Keratinocyte (primary cell): ENCODE data around the gene TTN. TPM values are rescaled to one million over a fixed set of nuclear protein-coding genes. Genes with fewer than 3 reads are reported as not detected.
"Not testable (repeated sequence)": the region's sequence is repeated elsewhere in the genome, so short reads cannot be mapped to it uniquely, and the experiment has no call there.

ENCODE experiments used
- DNase-seq: peaks from one replicate; pipeline ENCODE4 v3.0.0-alpha.2; 2011; ENCODE audit warnings: low read depth, missing footprints, low spot score
- FAIRE-seq: peaks from 2 replicates; lab custom pipeline; 2011; peaks lifted over from hg19 to GRCh38; lab: Jason Lieb, UNC
- H2AFZ ChIP-seq: 2 replicates; pipeline ENCODE4 v1.6.0; 2012; ENCODE audit warnings: low read length, control low read depth, inconsistent platforms; ENCODE audit not compliant: control insufficient read depth
- H3K27ac ChIP-seq: 2 replicates; pipeline ENCODE4 v1.5.1; 2011; ENCODE audit warnings: low read length; ENCODE audit not compliant: control insufficient read depth, insufficient read depth
- H3K27me3 ChIP-seq: 3 replicates; pipeline ENCODE4 v1.6.0; 2011; ENCODE audit warnings: low read length; ENCODE audit not compliant: control insufficient read depth, insufficient read depth; ENCODE audit errors: extremely low read depth
- H3K36me3 ChIP-seq, 2 experiments: 2 replicates in 1 of 2; 3 replicates in 1 of 2; pipeline ENCODE4 v1.5.1; 2011; ENCODE audit warnings: low read length in 2 of 2, mild to moderate bottlenecking in 1 of 2; ENCODE audit not compliant: control insufficient read depth in 2 of 2, insufficient read depth in 2 of 2; ENCODE audit errors: extremely low read depth in 1 of 2
- H3K4me1 ChIP-seq: 3 replicates; pipeline ENCODE4 v1.5.1; 2011; ENCODE audit warnings: low read length; ENCODE audit not compliant: control insufficient read depth, insufficient read depth; ENCODE audit errors: extremely low read depth
- H3K4me2 ChIP-seq: 3 replicates; pipeline ENCODE4 v1.6.0; 2011; ENCODE audit warnings: low read depth, low read length; ENCODE audit not compliant: control insufficient read depth, insufficient read depth; ENCODE audit errors: extremely low read depth
- H3K4me3 ChIP-seq, 3 experiments: fragments of 200-600 bp in 1 of 3; sonication (generic) in 1 of 3; 2 replicates in 2 of 3; 3 replicates in 1 of 3; pipeline ENCODE4 v1.5.1; 2011 to 2016; ENCODE audit warnings: low read length in 3 of 3, mild to moderate bottlenecking in 3 of 3, control low read depth in 2 of 3, inconsistent platforms in 1 of 3, low read depth in 1 of 3, mixed read lengths in 1 of 3, mixed run types in 1 of 3, moderate library complexity in 1 of 3; ENCODE audit not compliant: control insufficient read depth in 2 of 3, insufficient read depth in 2 of 3; ENCODE audit errors: extremely low read depth in 1 of 3
- H3K79me2 ChIP-seq: 2 replicates; pipeline ENCODE4 v1.6.0; 2012; ENCODE audit warnings: low read length; ENCODE audit not compliant: control insufficient read depth, insufficient read depth
- H3K9ac ChIP-seq: 3 replicates; pipeline ENCODE4 v1.6.0; 2011; ENCODE audit warnings: low read length; ENCODE audit not compliant: control insufficient read depth, insufficient read depth; ENCODE audit errors: extremely low read depth
- H3K9me1 ChIP-seq: 3 replicates; pipeline ENCODE4 v1.6.0; 2011; ENCODE audit warnings: low read length; ENCODE audit not compliant: control insufficient read depth, insufficient read depth; ENCODE audit errors: extremely low read depth
- H3K9me3 ChIP-seq: 2 replicates; pipeline ENCODE4 v1.5.1; 2012; ENCODE audit warnings: low read depth, low read length; ENCODE audit not compliant: control insufficient read depth
- H4K20me1 ChIP-seq: 3 replicates; pipeline ENCODE4 v1.6.0; 2011; ENCODE audit warnings: low read length; ENCODE audit not compliant: control insufficient read depth, insufficient read depth; ENCODE audit errors: extremely low read depth
- EZH2 ChIP-seq: IDR thresholded peaks from one replicate; pipeline ENCODE4 v1.6.1; 2012; ENCODE audit warnings: inconsistent platforms, mild to moderate bottlenecking, low read length, moderate library complexity
- dilution Hi-C: fragments of 300-500 bp; cut with MboI; formaldehyde crosslinking; loops from one replicate; pipeline ENCODE4 v1.7.0; 2020; ENCODE audit warnings: low sequenced_read_pairs; ENCODE audit not compliant: extremely low pct_ligation_motif_present
- polyA plus RNA-seq, 5 experiments: library from polyadenylated mRNA; depleted of rRNA in 3 of 5; stranded (reverse) in 3 of 5; stranded (forward) in 1 of 5; unstranded in 1 of 5; fragments of >200 nt; gene quantifications; 1 replicate in 1 of 5; 2 replicates in 3 of 5; 3 replicates in 1 of 5; pipeline versions ENCODE4 v1.2.1 to v1.2.3, GENCODE V29; 2011 to 2012; ENCODE audit warnings: missing spikeins in 2 of 5, low read depth in 1 of 5, low replicate concordance in 1 of 5
- TF ChIP-seq, protein P1 (sequence below), 3 experiments: IDR thresholded peaks in 1 of 3; conservative IDR thresholded peaks in 1 of 3; optimal IDR thresholded peaks in 1 of 3; 2 replicates in 2 of 3; 3 replicates in 1 of 3; pipeline versions ENCODE3 to v1.5.1; 2011; ENCODE audit warnings: low read length in 3 of 3, mild to moderate bottlenecking in 3 of 3, moderate library complexity in 2 of 3, control low read depth in 1 of 3, inconsistent platforms in 1 of 3; ENCODE audit not compliant: insufficient read depth in 2 of 3; ENCODE audit errors: extremely low read depth in 1 of 3

Gene TTN
- polyA plus RNA-seq, 1 donor (not counting 4 experiments of a cell fraction or from before 2014, with no cell fraction given) = 0.01 TPM

GRCh38 chr2:178674122-178674521, 133.1 kb downstream of the TTN start:
- Histone ChIP-seq H3K4me3 (no peak overlapping the region), H3K27ac (no peak overlapping the region), H3K79me2 (no peaks in the 10 kb centered on the region), H2AFZ (no peak overlapping the region), H3K9ac (no peak overlapping the region), H3K9me1 (no peaks in the 10 kb centered on the region), H4K20me1 (no peaks in the 10 kb centered on the region), H3K9me3 (no peaks in the 10 kb centered on the region), H3K27me3 (no peaks in the 10 kb centered on the region), H3K4me1 (no peaks in the 10 kb centered on the region), H3K4me2 (no peak overlapping the region), H3K36me3 (no peaks in the 10 kb centered on the region)
- dilution Hi-C loops = no loop called here
- TF ChIP-seq EZH2 = no peak
- TF ChIP-seq, protein P1, sequence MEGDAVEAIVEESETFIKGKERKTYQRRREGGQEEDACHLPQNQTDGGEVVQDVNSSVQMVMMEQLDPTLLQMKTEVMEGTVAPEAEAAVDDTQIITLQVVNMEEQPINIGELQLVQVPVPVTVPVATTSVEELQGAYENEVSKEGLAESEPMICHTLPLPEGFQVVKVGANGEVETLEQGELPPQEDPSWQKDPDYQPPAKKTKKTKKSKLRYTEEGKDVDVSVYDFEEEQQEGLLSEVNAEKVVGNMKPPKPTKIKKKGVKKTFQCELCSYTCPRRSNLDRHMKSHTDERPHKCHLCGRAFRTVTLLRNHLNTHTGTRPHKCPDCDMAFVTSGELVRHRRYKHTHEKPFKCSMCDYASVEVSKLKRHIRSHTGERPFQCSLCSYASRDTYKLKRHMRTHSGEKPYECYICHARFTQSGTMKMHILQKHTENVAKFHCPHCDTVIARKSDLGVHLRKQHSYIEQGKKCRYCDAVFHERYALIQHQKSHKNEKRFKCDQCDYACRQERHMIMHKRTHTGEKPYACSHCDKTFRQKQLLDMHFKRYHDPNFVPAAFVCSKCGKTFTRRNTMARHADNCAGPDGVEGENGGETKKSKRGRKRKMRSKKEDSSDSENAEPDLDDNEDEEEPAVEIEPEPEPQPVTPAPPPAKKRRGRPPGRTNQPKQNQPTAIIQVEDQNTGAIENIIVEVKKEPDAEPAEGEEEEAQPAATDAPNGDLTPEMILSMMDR (optimal IDR thresholded peaks at IDR 0.05 in 1 of 3, IDR thresholded peaks at IDR 0.05 in 1 of 3, conservative IDR thresholded peaks at IDR 0.05 in 1 of 3; ENCODE audit: extremely low read depth in 1 of 3, insufficient read depth in 2 of 3, low read length in 3 of 3) = peak in 1 of 3 experiments; percentile 21
- DNase-seq (no peak), FAIRE-seq (no peak)

- H3K36me3 ChIP-seq = no peaks in the 10 kb centered on the region
- H3K4me3 ChIP-seq = no peak overlapping the region
- DNase-seq = no peak
- H3K27ac ChIP-seq = no peak overlapping the region
- no peaks in the 10 kb centered on the region for H3K4me1 ChIP-seq
- dilution Hi-C loops = no loop called here
- H3K9ac ChIP-seq = no peak overlapping the region
- no peaks in the 10 kb centered on the region for H3K9me1 ChIP-seq
- no peaks in the 10 kb centered on the region for H4K20me1 ChIP-seq
- no peak overlapping the region for H2AFZ ChIP-seq
- H3K9me3 ChIP-seq = no peaks in the 10 kb centered on the region
- no peak overlapping the region for H3K4me2 ChIP-seq
- FAIRE-seq = no peak
- TF ChIP-seq, protein P1 (optimal IDR thresholded peaks at IDR 0.05 in 1 of 3, IDR thresholded peaks at IDR 0.05 in 1 of 3, conservative IDR thresholded peaks at IDR 0.05 in 1 of 3; ENCODE audit: extremely low read depth in 1 of 3, insufficient read depth in 2 of 3, low read length in 3 of 3) = no peak
- no peak for TF ChIP-seq EZH2
- no peaks in the 10 kb centered on the region for H3K27me3 ChIP-seq
- H3K79me2 ChIP-seq = no peaks in the 10 kb centered on the region
These were observed 140.8 kb downstream of the TTN start for GRCh38 chr2:178666458-178666857.

- H3K4me2 ChIP-seq, H3K4me1 ChIP-seq, H3K27me3 ChIP-seq, DNase-seq, H3K4me3 ChIP-seq, H3K36me3 ChIP-seq, H4K20me1 ChIP-seq, H3K9me3 ChIP-seq, H3K27ac ChIP-seq, H3K9me1 ChIP-seq, H2AFZ ChIP-seq, FAIRE-seq, dilution Hi-C loops, H3K9ac ChIP-seq, H3K79me2 ChIP-seq: not testable (repeated sequence)
These were observed 148.7 kb downstream of the TTN start for GRCh38 chr2:178658480-178658879.
